Testis (tissue), 3 donors: Measurements from ENCODE around the gene SUV39H1. TPM values are rescaled to one million over a fixed set of nuclear protein-coding genes. Genes with fewer than 3 reads are reported as not detected.

Experiments
- DNase-seq: peaks from one replicate; pipeline ENCODE4 v3.0.0-alpha.2; 2019
- H3K27ac ChIP-seq, 2 donors: fragments of 200-600 bp; sonication (generic); one replicate each; pipeline ENCODE4 v1.5.1; 2019
- H3K27me3 ChIP-seq: fragments of 200-600 bp; sonication (generic); one replicate; pipeline ENCODE4 v1.5.1; 2019
- H3K36me3 ChIP-seq: fragments of 200-600 bp; sonication (generic); one replicate; pipeline ENCODE4 v1.5.1; 2017; ENCODE audit warnings: low read depth; ENCODE audit errors: missing control alignments
- H3K4me1 ChIP-seq: fragments of 200-600 bp; sonication (generic); one replicate; pipeline ENCODE4 v1.5.1; 2019
- H3K4me3 ChIP-seq, 2 donors: fragments of 200-600 bp; sonication (generic); one replicate each; pipeline ENCODE4 v1.5.1; 2017 to 2019
- H3K9me3 ChIP-seq: fragments of 200-600 bp; sonication (generic); one replicate; pipeline ENCODE4 v1.5.1; 2017
- CTCF ChIP-seq, 3 experiments: fragments of 450-650 bp in 2 of 3; fragments of 200-600 bp in 1 of 3; sonication (generic) in 1 of 3; IDR thresholded peaks; one replicate each; pipeline ENCODE4 v1.5.1; 2016 to 2019; ENCODE audit warnings: antibody characterized with exemption in 3 of 3, mild to moderate bottlenecking in 2 of 3, moderate library complexity in 1 of 3
- POLR2A ChIP-seq: fragments of 450-650 bp; IDR thresholded peaks from one replicate; pipeline ENCODE4 v1.6.1; 2017; ENCODE audit warnings: antibody characterized with exemption, mild to moderate bottlenecking, moderate library complexity
- WGBS, 2 donors: methylation state at CpG; one replicate each; pipeline ENCODE4 v1.1.5; 2018; 5-methylcytosine and 5-hydroxymethylcytosine counted together
- intact Hi-C: fragments of 100-400 bp; cut with DNase I; formaldehyde crosslinking; loops from one replicate; pipeline ENCODE4 v1.15.1; 2023; ENCODE audit warnings: low total_unique reads
- polyA plus RNA-seq: library from polyadenylated mRNA; stranded (reverse); fragments of 350-450 nt; fragmentation: Illumina TruSeq; extraction: RNeasy Lipid Tissue Mini Kit (QIAGEN cat#74804); gene quantifications from one replicate; pipeline ENCODE4 v1.2.3, GENCODE V29; 2014; ENCODE audit warnings: low read depth, low replicate concordance; ENCODE audit not compliant: insufficient read depth
- total RNA-seq, 2 donors: library from RNA; depleted of rRNA; stranded (reverse); fragments of >200 nt; gene quantifications; one replicate each; pipeline ENCODE4 v1.2.3, GENCODE V29; 2016

SUV39H1 gene
- total and polyA plus RNA-seq, 3 donors from 2014 or later: 10.3 to 16.7 (median 16.5) TPM

- WGBS, 2 donors: 68 to 76% methylated on average over 2 to 3 of the region's 3 CpGs
- TF ChIP-seq POLR2A: no peak
- TF ChIP-seq CTCF (IDR thresholded peaks at IDR 0.05): no peak
- H3K36me3 ChIP-seq: no peaks in the 10 kb centered on the region
Measured at GRCh38 chrX:48700951-48701653, 4.6 kb downstream of the SUV39H1 start.

GRCh38 chrX:48702032-48702431 lies 5.5 kb downstream of the SUV39H1 start:
- TF ChIP-seq CTCF (IDR thresholded peaks at IDR 0.05): no peak
- TF ChIP-seq POLR2A: no peak
- H3K27me3 ChIP-seq: no peaks in the 10 kb centered on the region
- DNase-seq: no peak
- no peak overlapping the region for H3K4me3 ChIP-seq
- H3K36me3 ChIP-seq: no peaks in the 10 kb centered on the region
- H3K4me1 ChIP-seq: no peaks in the 10 kb centered on the region
- H3K9me3 ChIP-seq: no peaks in the 10 kb centered on the region
- H3K27ac ChIP-seq: peak overlapping the region in 1 of 2 donors; percentile 36
- WGBS, 2 donors: 60 to 80% methylated on average over 1 of the region's 2 CpGs
- intact Hi-C loops: no loop called here

More at GRCh38 chrX:48700951-48701653, 4.6 kb downstream of the SUV39H1 start:
- no peaks in the 10 kb centered on the region for H3K9me3 ChIP-seq
- DNase-seq: no peak
- H3K4me1 ChIP-seq: no peaks in the 10 kb centered on the region
- intact Hi-C loops: no loop called here
- no peak overlapping the region for H3K27ac ChIP-seq
- H3K27me3 ChIP-seq: no peaks in the 10 kb centered on the region
- H3K4me3 ChIP-seq: no peak overlapping the region

GRCh38 chrX:48702716-48703115 lies 6.2 kb downstream of the SUV39H1 start:
- no peak overlapping the region for H3K4me3 ChIP-seq
- no peaks in the 10 kb centered on the region for H3K27me3 ChIP-seq
- H3K4me1 ChIP-seq: no peaks in the 10 kb centered on the region
- no peaks in the 10 kb centered on the region for H3K36me3 ChIP-seq
- intact Hi-C loops: no loop called here
- H3K9me3 ChIP-seq: no peaks in the 10 kb centered on the region
- peak overlapping the region in 1 of 2 donors; percentile 36 for H3K27ac ChIP-seq
- WGBS, 2 donors: 58 to 59% methylated on average over 4 of the region's 4 CpGs
- TF ChIP-seq POLR2A (no peak), CTCF (IDR thresholded peaks at IDR 0.05) (no peak)
- no peak for DNase-seq

- 50 to 75% methylated on average over 7 of the region's 7 CpGs for WGBS, 2 donors
- H3K4me3 ChIP-seq: no peak overlapping the region
- no peak overlapping the region for H3K27ac ChIP-seq
- intact Hi-C loops: no loop called here
- H3K36me3 ChIP-seq: no peaks in the 10 kb centered on the region
- no peaks in the 10 kb centered on the region for H3K9me3 ChIP-seq
- TF ChIP-seq POLR2A (no peak), CTCF (IDR thresholded peaks at IDR 0.05) (no peak)
- H3K4me1 ChIP-seq: no peaks in the 10 kb centered on the region
- H3K27me3 ChIP-seq: no peaks in the 10 kb centered on the region
- DNase-seq: peak; percentile 48
Measured at GRCh38 chrX:48703228-48703627, 6.7 kb downstream of the SUV39H1 start.
